Stimulated activated naive CD4-positive, alpha-beta T cell (primary cell): Measurements from ENCODE around the gene IKZF1.

Experiments used
- DNase-seq, 6 experiments: peaks; one replicate each; lab custom pipeline; 2025; lab: John Stamatoyannopoulos, UW

The IKZF1 gene

DNA sequence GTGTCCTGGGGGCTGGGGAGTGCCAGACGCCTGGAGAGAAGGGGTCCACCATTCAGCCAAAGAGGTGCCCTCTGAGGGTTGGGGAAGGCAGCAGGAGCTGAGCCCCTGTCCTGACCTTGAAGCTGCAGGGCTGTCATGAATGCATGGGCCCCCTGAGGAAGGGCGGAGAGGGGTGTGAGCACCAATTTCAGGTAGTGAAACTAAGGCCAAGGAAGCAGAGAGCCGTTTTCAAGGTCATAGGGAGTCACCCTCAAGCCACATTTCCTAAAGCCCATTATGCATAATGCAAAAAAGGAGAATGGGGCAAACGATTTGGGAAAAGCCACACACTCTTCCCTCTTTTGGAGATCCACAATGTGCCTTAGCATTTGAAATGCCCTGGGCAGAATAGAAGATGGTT is 108.5 kb downstream of the IKZF1 start:
- no peak for DNase-seq

DNA sequence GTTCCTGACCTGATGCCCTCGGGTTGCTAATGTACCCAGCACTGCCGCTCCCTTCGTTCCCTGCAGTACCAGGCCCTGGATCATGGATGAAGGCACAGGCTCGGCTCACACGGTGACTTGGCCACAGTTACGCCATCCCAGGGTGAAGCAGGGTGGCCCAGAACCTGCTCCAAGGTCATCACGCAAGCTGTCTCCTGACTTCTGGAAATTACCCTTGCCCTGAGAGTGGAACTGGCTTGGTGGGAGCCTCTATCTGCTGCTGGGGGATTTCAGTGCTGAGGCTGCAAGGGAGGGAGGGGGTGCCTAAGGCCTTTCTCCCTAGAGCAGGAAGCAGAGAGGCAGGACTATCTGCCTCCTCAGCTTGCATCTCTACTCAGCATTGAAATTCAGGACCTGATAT is 109.0 kb downstream of the IKZF1 start:
- no peak for DNase-seq

DNA sequence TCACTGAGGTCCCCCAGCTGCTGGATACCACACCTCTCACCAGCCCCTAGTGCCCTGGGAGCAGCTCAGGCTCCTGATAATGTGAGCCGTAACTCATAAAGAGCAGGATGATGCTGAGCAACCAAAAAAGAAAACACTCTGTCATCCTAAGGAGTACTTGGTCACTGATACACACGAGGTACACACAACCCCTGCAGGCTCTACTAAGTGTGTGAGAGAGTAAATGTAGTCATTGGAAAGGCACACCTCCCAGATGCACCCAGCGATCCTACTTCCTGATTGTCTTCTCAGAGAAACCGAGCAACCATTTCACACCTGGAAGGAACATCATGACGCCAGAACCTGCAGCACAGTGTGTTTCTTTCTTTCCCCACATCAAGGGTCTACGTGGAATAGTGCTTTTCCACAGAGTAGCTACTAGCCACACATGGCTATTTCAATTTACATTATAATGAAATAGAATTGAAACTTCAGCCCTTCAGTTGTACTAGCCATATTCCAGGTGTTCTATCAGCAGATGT is 111.4 kb downstream of the IKZF1 start:
- no peak for DNase-seq

DNA sequence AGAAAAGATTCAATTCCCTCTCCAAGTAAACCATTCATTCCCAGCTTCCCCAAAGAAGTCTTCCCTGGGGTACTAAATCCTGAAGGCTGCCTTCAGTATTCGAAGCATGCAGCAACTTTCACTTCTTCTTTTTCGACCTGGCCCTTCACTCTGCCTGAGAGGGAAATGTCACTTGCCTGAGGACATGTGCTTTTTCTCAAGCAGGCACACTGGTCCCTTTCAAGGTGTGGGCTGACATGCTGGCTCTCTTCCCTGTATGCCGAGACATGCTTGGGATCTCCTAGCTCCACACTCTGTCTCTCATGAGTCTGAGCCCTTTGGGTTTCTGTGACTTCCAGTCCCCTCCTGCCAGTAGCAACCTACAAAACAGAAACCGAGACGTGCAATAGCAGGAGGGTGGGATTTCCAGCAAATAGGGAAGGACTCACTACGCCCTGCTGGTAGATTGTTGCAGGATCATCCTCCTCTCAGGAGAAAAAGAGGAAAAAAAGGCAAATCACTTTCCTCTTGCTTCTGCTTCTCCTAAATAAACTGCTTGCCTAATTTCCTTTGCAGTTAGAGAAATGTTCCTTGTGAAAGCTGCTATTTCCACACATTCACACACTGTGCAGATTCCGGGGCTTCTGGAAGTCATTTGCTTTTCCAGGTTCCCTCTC is 112.1 kb downstream of the IKZF1 start:
- no peak for DNase-seq

DNA sequence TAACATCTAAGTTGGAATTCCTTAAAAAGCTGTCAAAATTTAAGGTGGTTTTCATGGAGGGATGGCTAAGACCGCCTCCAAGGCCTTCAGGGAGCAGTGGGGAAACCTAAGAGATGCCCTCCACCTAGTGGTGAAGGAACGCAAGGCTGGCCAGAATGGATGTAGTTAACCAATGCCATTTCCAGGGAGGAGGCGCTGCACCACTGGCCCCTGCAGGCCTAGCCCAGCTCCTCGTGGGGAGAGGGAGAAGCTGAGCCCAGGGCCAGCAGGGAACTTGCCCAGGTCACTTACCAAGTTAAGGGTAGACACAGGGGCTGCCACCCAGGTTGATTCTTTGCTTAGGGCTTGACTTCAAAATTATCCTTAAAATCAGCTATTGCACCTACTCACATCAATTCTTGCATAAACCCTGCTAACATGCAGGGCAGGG is 113.6 kb downstream of the IKZF1 start:
- DNase-seq = peak; percentile 27 to 69 (median 52)

DNA sequence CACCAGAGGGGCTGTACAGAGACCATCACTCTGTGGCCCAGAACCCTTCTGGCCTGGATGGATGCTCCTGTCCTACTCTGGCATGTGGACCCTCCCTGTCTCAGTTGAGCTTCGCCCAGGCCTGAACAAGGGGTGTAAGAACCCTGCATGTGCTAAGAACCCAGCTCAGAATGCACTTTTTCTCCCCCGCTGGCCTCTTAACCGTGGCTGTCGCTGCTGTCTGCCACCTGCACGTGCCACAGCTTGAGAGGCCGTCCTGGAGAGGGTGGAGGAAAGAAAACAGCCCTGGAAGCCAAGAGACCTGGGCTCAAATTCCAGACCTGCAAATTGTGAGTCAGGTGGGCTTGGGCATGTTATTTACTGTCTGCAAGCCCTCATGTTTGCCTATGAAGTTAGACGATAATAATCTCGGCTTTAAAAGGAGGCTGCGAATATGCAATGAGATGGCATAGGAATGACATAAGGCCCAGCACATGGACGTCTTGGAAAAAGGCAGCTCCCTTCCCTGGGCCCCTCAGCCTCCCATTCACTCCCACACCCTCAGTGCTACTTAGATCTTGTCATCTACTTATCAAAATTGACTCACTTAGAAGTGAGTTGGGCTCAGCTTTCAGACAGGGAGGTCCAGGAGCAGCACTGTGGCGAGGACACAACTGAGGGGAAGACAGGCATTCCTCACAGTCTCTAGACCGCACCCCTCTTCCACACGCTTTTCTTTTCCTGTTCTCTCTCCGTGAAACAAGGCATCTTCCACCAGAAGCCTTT is 114.2 kb downstream of the IKZF1 start:
- no peak for DNase-seq

DNA sequence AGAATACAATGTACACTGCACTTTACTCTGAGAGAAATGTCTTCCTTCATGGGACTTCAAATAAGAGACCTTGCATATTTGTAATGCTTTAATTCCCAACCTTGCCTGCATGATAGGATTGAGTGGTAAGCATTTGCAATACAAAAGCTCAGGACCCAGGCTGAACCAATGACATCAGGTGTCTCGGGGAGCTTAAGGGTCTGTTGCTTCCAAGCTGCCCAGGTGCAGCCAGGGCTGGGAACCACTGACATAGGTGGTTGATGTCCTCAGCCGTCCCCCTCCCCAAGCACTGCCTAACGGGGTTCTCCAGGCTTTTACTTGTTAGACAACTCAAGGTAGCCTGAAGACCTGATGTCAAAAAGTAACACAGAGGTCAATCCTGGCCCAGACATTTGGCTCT is 116.5 kb downstream of the IKZF1 start:
- DNase-seq = no peak

DNA sequence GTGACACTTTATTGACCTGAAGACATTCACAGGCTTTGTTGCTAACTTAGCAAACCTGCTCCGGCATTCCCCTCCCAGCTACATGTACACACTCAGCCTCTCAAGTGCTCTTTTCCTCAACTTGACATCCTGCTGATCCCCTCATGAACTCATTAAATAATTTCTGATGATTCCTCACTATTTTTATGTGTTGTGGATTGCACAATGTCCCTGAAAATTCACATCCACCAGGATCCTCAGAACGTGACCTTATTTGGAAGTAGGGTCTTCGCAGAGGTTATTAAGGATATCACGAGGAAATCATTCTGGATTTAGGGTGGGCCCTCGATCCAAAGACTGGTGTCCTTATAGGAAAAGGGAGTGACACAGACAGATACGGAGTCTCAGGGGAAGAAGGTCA is 118.3 kb downstream of the IKZF1 start:
- DNase-seq = no peak

DNA sequence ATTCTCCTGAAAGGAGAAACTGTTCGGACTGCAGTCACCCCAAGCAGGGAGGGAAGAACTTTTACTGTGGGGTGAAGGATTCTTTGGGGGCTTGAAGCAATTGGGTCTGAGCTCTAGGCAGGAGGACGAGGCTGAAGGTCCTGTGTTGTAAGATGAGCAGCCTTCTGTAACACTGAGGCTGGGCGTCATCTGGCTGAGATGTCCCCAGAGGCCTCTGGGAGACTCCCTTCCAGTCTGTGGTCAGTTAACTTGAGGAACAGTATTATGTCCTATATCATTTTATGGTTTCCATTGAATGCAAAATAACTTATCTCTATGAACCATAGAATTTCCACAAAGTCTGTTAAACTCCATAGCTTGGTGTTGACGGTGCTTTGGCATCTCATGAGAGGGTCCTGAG is 119.3 kb downstream of the IKZF1 start:
- DNase-seq = no peak

DNA sequence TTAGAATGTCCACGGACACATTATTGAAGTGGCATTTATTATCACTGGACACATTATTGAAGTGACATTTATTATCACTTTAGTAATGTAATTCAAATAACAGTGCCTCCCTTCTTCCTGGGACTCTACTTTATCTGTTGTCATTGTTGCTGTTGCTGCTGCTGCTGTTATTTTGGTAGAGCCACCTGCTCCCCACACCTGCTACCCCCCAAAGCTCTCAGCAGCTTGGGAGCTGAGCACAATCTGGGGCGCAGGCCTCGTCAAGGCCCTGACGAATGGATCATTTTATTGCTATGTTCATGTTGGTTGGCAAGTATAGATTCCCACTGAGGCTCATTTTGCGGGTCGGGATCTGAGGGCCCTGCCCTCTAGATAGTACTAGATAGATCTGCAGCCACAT is 120.8 kb downstream of the IKZF1 start:
- DNase-seq = no peak

DNA sequence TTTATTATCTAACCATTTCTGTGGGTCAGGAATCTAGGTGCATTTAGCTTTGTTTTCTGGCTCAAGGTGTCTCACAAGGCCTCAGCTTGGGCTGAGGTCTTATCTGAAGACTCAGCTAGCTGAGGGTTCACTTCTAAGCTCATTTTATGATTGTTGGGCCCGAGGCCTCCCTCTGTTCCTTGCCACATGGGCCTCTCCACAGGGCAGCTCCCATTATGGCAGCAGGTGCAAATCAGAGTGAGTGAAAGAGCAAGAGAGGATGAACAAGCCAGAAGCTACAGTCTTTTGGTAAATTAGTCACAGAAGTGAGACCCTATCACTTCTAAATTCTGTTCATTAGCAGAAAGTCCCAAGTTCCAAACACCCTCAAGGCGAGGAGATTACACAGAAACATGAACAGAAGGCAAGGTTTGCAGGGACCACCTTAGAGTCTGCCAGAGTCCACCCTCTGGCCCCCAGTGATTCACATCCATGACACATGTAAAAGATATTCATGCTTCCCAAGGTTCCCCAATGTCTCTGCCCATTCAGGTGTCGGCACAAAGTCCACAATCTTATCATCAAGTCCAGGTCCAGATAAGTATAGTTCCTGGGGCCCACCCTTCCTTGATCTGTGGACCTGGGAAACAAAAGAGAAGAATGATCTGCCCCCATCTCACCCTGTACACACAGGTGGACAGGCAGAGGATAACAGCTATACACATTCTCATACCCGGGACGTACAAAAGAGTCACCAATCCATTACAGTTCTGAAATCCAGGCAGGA is 121.9 kb downstream of the IKZF1 start:
- DNase-seq = no peak

DNA sequence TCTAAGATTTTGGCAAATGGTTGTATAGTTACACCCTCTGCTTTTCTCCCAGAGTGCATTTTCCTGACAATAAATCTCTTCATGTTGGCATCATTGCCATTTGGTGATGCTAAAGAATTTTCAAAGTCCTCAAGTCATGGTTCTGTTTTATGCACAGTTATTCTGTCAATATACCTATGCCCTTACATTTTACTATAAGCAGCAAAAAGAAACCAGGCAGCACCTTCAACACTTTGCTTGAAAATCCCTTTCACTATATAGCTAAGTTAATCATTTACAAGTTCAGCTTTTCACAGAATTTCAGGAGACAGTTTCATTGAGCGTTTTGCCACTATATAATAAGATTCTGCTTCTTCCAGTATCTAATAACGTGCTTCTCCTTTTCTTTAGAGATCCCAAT is 123.0 kb downstream of the IKZF1 start:
- DNase-seq = no peak

DNA sequence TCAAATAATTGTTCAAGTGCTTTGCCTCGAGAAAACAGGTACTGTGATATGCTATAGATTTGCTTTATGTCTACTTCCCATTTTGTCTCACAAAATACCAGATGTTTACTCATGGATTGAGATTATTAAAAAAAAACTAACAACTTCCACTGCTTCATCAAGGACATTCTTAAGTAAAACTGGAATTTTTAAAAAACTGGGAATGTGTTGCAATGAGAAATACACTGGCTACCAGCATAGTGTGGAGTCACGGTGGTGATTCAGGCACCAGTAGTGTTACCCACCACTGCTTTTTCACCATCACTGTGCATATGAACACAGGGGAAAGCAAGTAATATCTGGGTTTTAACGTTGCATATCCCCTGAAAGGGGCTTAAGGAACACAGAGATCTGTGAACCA is 124.4 kb downstream of the IKZF1 start:
- no peak for DNase-seq

DNA sequence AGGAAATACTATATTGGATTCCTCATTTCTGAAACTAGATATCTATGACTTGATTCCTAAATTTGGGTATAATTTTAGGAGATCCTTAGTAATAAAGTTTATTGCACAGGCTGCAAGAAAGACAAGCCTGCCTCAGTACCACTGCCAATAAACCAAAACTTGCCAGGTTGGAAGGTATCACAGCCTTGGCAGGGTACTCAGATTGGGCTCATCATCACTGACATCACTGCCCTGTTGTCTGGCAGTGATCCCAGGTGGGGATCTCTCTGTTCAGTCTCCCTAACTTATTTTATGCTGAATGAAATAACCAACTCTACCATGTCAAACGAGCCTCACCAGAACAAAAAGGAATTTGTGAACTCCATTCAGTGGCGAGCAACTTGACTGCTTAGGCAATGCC is 126.8 kb downstream of the IKZF1 start:
- no peak for DNase-seq

DNA sequence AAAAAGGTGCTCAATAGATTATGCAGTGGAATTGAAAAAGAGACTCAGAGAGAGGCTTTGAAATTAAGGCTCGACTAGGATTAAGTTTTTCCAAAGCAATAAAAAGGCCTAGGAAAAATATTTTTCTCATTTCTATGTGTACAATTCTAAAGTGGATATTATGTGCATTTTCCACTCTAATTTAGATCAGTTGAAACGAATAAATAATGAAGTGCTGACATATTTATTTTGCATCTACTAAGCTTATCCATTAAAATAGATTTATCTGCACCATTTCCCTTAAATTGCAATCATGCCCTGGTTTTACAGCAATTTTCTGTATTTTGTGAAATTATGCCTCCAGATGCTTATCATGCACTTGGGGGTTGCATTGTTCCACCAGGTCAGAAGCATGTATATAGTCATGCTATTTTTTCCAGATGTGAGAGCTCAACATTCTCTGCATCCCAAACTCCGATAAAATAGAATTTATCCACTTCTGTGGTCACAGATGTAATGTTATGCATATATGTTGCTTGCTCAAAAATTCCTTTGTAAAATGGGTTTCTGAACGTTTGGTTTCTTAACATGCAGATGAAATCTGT is 127.3 kb downstream of the IKZF1 start:
- no peak for DNase-seq

DNA sequence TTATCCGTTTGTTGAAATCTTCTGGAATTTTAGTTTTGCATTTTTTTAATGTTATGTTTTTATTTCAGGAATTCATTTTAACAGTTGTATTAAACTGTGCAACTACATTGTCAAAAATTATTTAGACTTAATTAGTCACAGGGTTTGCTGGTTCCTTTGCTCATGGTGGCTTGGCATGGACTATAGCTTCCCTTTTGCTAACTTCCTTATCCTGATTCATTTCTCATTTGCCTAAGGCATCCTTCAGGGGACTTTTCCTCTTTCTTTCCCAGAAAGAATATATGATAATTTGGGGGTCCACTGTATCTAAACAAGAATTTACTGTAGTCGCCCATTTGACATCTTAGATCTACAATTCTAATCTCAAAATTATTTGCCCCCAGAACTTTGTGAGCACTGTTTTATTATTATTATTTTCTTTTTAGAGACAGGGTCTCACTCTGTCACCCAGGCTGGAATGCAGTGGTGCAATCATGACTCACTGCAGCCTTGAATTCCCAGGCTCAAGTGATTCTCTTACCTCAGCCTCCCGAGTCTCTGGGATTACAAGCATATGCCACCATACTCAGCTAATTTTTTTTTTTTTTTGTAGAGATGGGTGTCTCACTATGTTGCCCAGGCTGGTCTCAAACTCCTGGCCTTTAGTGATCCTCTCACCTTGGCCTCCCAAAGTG is 131.8 kb downstream of the IKZF1 start:
- no peak for DNase-seq

DNA sequence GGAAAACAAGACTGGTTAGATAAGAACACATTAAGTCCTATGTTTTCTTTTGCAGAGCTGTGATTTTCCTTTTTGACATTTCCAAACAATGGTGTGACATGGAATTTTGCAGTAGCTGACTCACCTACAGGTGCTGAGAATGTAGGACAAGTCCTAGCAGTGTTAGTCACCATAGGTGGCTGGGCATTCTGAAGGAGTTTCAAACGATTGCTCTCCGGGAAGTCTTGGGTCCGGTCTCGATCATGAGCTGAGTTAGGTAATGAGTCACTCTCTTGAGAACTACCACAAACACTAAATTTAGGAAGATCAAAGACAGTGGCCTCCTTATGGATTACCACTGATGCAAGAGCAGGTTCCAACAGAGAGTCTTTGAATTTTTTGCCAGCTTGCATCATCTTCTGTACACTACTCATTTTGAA is 142.0 kb downstream of the IKZF1 start:
- DNase-seq = no peak

DNA sequence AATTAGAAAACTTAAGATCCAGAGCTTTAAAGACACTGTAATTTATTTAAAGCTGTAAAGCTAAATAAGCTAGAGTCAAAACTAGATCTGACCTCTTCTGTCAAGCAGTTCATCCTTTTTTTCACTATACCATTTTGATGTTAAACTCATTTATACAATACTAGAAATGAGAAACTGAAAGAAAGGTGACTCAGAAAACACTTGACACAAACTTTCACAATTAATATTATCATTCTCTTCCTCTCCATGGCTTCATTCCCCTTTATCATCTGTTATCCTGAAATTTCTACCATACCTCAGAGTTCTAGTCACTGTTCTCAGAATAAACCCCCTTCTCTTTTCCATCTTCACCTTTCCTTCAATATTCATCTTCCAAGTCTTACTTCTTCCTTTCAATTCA is 144.3 kb downstream of the IKZF1 start:
- DNase-seq = no peak

DNA sequence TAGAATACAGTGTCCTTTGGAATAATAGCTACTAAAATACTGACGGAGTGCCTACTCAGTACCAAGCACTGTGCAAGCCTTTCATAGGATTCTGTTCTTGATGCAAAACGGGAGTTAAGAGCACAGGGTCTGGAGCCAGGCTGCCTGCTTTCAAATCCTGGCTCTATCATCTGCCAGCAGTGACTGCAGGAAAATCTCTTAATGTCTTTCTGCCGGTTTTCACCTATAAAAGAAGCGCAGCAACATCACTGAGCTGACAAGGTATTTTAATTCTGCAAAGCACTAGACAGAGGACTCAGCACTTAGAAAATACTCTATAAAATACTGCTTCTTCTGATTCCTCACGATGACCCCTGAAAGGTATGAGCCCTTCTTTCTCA is 145.0 kb downstream of the IKZF1 start:
- DNase-seq = no peak

DNA sequence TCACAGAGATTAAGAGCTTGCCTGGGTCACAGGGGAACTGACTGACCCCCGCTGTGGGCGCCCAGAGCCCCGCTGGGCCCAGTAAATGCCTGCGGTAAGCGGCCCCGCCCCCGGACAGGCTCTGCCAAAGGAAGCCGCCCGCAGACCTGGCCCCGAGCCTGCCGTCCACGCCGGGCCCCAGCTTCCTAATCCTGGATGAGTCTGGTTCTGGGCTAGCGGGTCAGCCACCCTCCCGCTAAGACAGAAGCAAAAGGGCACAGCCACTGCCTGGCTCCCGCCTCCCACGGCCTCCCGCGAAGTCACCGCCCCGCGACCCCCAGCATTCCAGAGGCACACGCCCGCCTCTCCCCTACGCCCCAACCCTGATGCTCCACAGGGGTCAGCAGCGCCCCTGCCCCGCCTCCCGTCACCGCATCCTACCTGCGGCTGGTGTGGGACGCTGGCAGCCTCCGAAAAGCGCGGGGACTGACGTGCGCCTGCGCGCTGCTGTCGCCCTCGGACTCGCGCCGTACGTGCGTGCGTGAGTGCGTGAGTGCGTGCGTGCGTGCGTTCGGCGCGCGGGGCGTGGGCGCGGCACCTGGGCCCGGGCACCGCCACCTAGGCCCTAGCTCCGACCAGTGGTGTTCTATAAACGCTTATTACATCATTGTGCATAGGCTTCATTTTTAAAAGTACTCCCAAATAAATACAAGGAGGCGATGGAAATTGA is 145.5 kb downstream of the IKZF1 start, which contains the start of gene FIGNL1:
Gene FIGNL1, minus strand, starts transcription at position 470 of the 709 bp plus-strand sequence. CDS start 3,063 bp downstream, outside the sequence.
- DNase-seq = peak; percentile 56 to 87 (median 74)

DNA sequence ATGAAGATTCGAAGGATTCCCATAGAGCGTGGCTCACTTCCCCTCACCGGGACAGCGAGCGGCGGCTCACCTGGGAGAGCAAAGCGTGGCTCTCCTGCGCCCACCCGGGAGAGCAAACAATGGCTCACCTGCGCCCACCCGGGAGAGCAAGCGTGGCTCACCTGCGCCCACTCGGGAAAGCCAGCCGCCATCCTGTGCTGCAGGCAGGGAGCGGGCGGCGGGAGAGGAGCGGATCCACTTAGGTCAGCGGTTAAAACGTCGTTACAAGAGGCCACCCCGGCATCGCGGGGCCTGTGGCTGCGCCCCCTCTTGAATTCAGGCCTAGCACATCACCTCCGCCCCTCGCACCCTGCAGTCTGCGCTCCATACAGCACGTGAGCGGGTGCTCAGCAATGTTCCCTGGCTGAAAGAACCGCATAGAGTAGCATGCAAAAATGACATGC is 146.1 kb downstream of the IKZF1 start:
- DNase-seq = peak in 2 of 6 experiments; percentile 31 to 47
